T-helper 1 cell treated with Interleukin-12 subunit alpha and Interleukin-12 subunit beta and Interleukin-4 antibody, amounts not matched to agents 30 μg/mL and 1 μg/mL, for 36 hours (primary cell): Measurements from ENCODE around the gene BPIFB2.
A peak's percentile ranks its signal among the peaks of the same experiment; 100 is the strongest.
"Not testable (repeated sequence)": the region's sequence is repeated elsewhere in the genome, so short reads cannot be mapped to it uniquely, and the experiment has no call there.

Source experiments
- H3K27ac Mint-ChIP-seq: one replicate; pipeline ENCODE4 v1.8.0; 2021; ENCODE audit warnings: mild to moderate bottlenecking, mixed read lengths
- H3K27me3 Mint-ChIP-seq: one replicate; pipeline ENCODE4 v1.8.0; 2021; ENCODE audit warnings: low read depth, mixed read lengths
- H3K36me3 Mint-ChIP-seq: one replicate; pipeline ENCODE4 v1.8.0; 2021; ENCODE audit warnings: low read depth, mixed read lengths
- H3K4me1 Mint-ChIP-seq: one replicate; pipeline ENCODE4 v1.8.0; 2021; ENCODE audit warnings: low read depth, mixed read lengths
- H3K4me3 Mint-ChIP-seq: one replicate; pipeline ENCODE4 v1.8.0; 2021; ENCODE audit warnings: mild to moderate bottlenecking, moderate library complexity, mixed read lengths
- H3K9me3 Mint-ChIP-seq: one replicate; pipeline ENCODE4 v1.8.0; 2021; ENCODE audit warnings: mixed read lengths

Gene BPIFB2

GRCh38 chr20:32967961-32968457 lies 39.5 kb upstream of the BPIFB2 start:
- peak overlapping the region; percentile 92 for H3K27ac Mint-ChIP-seq
- H3K27me3 Mint-ChIP-seq, result no peaks in the 10 kb centered on the region
- H3K9me3 Mint-ChIP-seq, result no peaks in the 10 kb centered on the region
- H3K36me3 Mint-ChIP-seq, result no peaks in the 10 kb centered on the region
- H3K4me1 Mint-ChIP-seq, result peaks cover 38% of the 10 kb centered on the region
- peak overlapping the region; percentile 51 for H3K4me3 Mint-ChIP-seq

- Mint-ChIP-seq H3K4me1 (peaks cover 38% of the 10 kb centered on the region), H3K36me3 (no peaks in the 10 kb centered on the region), H3K9me3 (no peaks in the 10 kb centered on the region), H3K27me3 (no peaks in the 10 kb centered on the region), H3K4me3 (no peak overlapping the region), H3K27ac (peak overlapping the region; percentile 92)
These were observed 38.8 kb upstream of the BPIFB2 start for GRCh38 chr20:32968478-32969241.

GRCh38 chr20:32969356-32970114 lies 38.0 kb upstream of the BPIFB2 start:
- Mint-ChIP-seq H3K27me3 (no peaks in the 10 kb centered on the region), H3K36me3 (no peaks in the 10 kb centered on the region), H3K4me3 (no peak overlapping the region), H3K27ac (peak overlapping the region; percentile 72), H3K9me3 (no peaks in the 10 kb centered on the region), H3K4me1 (peaks cover 38% of the 10 kb centered on the region)

GRCh38 chr20:32970115-32970972 lies 37.2 kb upstream of the BPIFB2 start:
- Mint-ChIP-seq H3K4me3 (no peak overlapping the region), H3K4me1 (peaks cover 38% of the 10 kb centered on the region), H3K36me3 (no peaks in the 10 kb centered on the region), H3K9me3 (no peaks in the 10 kb centered on the region), H3K27ac (peak overlapping the region; percentile 72), H3K27me3 (no peaks in the 10 kb centered on the region)

- Mint-ChIP-seq H3K4me1 (peaks cover 33% of the 10 kb centered on the region), H3K4me3 (no peak overlapping the region), H3K27me3 (no peaks in the 10 kb centered on the region), H3K27ac (no peak overlapping the region), H3K36me3 (no peaks in the 10 kb centered on the region), H3K9me3 (no peaks in the 10 kb centered on the region)
These were observed 36.6 kb upstream of the BPIFB2 start for GRCh38 chr20:32970973-32971300.

GRCh38 chr20:32971703-32972161 lies 35.8 kb upstream of the BPIFB2 start:
- Mint-ChIP-seq H3K27ac (no peak overlapping the region), H3K9me3 (peaks cover 6% of the 10 kb centered on the region), H3K27me3 (no peaks in the 10 kb centered on the region), H3K4me1 (peaks cover 30% of the 10 kb centered on the region), H3K36me3 (peaks cover 4% of the 10 kb centered on the region), H3K4me3 (no peak overlapping the region)

- H3K36me3 Mint-ChIP-seq, result peaks cover 7% of the 10 kb centered on the region
- H3K27ac Mint-ChIP-seq, result no peak overlapping the region
- H3K9me3 Mint-ChIP-seq, result peaks cover 12% of the 10 kb centered on the region
- H3K4me3 Mint-ChIP-seq, result peak overlapping the region; percentile 36
- H3K27me3 Mint-ChIP-seq, result no peaks in the 10 kb centered on the region
- H3K4me1 Mint-ChIP-seq, result peaks cover 24% of the 10 kb centered on the region
These were observed 35.1 kb upstream of the BPIFB2 start for GRCh38 chr20:32972181-32973076.

- Mint-ChIP-seq H3K27me3 (no peaks in the 10 kb centered on the region), H3K27ac (no peak overlapping the region), H3K4me3 (peak overlapping the region; percentile 36), H3K9me3 (peaks cover 12% of the 10 kb centered on the region), H3K4me1 (peaks cover 17% of the 10 kb centered on the region), H3K36me3 (peaks cover 7% of the 10 kb centered on the region)
These were observed 34.3 kb upstream of the BPIFB2 start for GRCh38 chr20:32973077-32973717.

- H3K36me3 Mint-ChIP-seq, H3K4me3 Mint-ChIP-seq, H3K27ac Mint-ChIP-seq, H3K27me3 Mint-ChIP-seq: not testable (repeated sequence)
- Mint-ChIP-seq H3K9me3 (peaks cover 12% of the 10 kb centered on the region), H3K4me1 (peaks cover 14% of the 10 kb centered on the region)
These were observed 33.1 kb upstream of the BPIFB2 start for GRCh38 chr20:32974204-32975064.

GRCh38 chr20:32975121-32975520 lies 32.4 kb upstream of the BPIFB2 start:
- not testable (repeated sequence) for H3K27ac Mint-ChIP-seq

GRCh38 chr20:32975698-32976674 lies 31.5 kb upstream of the BPIFB2 start:
- peaks cover 7% of the 10 kb centered on the region for H3K36me3 Mint-ChIP-seq
- H3K27me3 Mint-ChIP-seq, result no peaks in the 10 kb centered on the region
- peaks cover 12% of the 10 kb centered on the region for H3K9me3 Mint-ChIP-seq
- no peak overlapping the region for H3K27ac Mint-ChIP-seq
- peaks cover 9% of the 10 kb centered on the region for H3K4me1 Mint-ChIP-seq
- no peak overlapping the region for H3K4me3 Mint-ChIP-seq

More at GRCh38 chr20:32975121-32975520, 32.4 kb upstream of the BPIFB2 start:
- not testable (repeated sequence) for H3K27me3 Mint-ChIP-seq, H3K4me3 Mint-ChIP-seq, H3K36me3 Mint-ChIP-seq
- peaks cover 11% of the 10 kb centered on the region for H3K4me1 Mint-ChIP-seq
- peaks cover 12% of the 10 kb centered on the region for H3K9me3 Mint-ChIP-seq

- Mint-ChIP-seq H3K27ac (peak overlapping the region; percentile 42), H3K4me3 (no peak overlapping the region), H3K9me3 (peaks cover 12% of the 10 kb centered on the region), H3K27me3 (no peaks in the 10 kb centered on the region), H3K36me3 (peaks cover 7% of the 10 kb centered on the region), H3K4me1 (peaks cover 9% of the 10 kb centered on the region)
These were observed 30.8 kb upstream of the BPIFB2 start for GRCh38 chr20:32976746-32977145.
